Activated T-helper 1 cell treated with anti-CD3 and anti-CD28 coated beads, Interleukin-2, amount 50 U/mL, for 16 hours (primary cell): ENCODE results near the gene SLC5A10.

Experiments
- DNase-seq, 2 donors: peaks; one replicate each; pipeline ENCODE4 v3.0.0-alpha.2; 2020; ENCODE audit warnings: low read depth in 1 of 2, low spot score in 1 of 2

SLC5A10 gene

GRCh38 chr17:18981642-18982424 is 29.9 kb downstream of the SLC5A10 start:
- no peak for DNase-seq

- DNase-seq: no peak
These were observed 32.5 kb downstream of the SLC5A10 start for GRCh38 chr17:18984273-18985114.

- DNase-seq: no peak
These were observed 33.5 kb downstream of the SLC5A10 start for GRCh38 chr17:18985475-18985874.

GRCh38 chr17:18986541-18987229 is 34.7 kb downstream of the SLC5A10 start:
- DNase-seq: no peak

GRCh38 chr17:18987230-18987610 is 35.3 kb downstream of the SLC5A10 start:
- DNase-seq: no peak

- no peak for DNase-seq
These were observed 36.0 kb downstream of the SLC5A10 start for GRCh38 chr17:18987862-18988545.

- no peak for DNase-seq
These were observed 36.7 kb downstream of the SLC5A10 start for GRCh38 chr17:18988546-18989173.

GRCh38 chr17:18990331-18990730 is 38.4 kb downstream of the SLC5A10 start:
- DNase-seq: no peak

- no peak for DNase-seq
These were observed 39.8 kb downstream of the SLC5A10 start for GRCh38 chr17:18991531-18992315.

GRCh38 chr17:18992454-18993130 is 40.6 kb downstream of the SLC5A10 start:
- DNase-seq: no peak

GRCh38 chr17:18993905-18994526 is 42.1 kb downstream of the SLC5A10 start:
- no peak for DNase-seq

GRCh38 chr17:18994631-18995030 is 42.7 kb downstream of the SLC5A10 start:
- DNase-seq: no peak

GRCh38 chr17:18995220-18995619 is 43.3 kb downstream of the SLC5A10 start:
- no peak for DNase-seq

GRCh38 chr17:18996458-18996857 is 44.5 kb downstream of the SLC5A10 start:
- DNase-seq: no peak

- DNase-seq: no peak
These were observed 45.8 kb downstream of the SLC5A10 start for GRCh38 chr17:18997650-18998196.

- no peak for DNase-seq
These were observed 47.4 kb downstream of the SLC5A10 start for GRCh38 chr17:18999394-18999793.

- no peak for DNase-seq
These were observed 47.9 kb downstream of the SLC5A10 start for GRCh38 chr17:18999911-19000310.

GRCh38 chr17:19000531-19001325 is 48.8 kb downstream of the SLC5A10 start:
- DNase-seq: no peak
